Brain microvascular endothelial cell (primary cell): ENCODE results near the gene PTPRD.

Source experiments
- DNase-seq: peaks from one replicate; pipeline ENCODE4 v3.0.0-alpha.2; 2020
- H3K27ac ChIP-seq: fragments of 250-450 bp; sonication (Bioruptor Pico); 2 replicates; pipeline ENCODE4 v1.5.1; 2020; ENCODE audit warnings: mild to moderate bottlenecking, moderate library complexity
- H3K27me3 ChIP-seq: fragments of 250-450 bp; sonication (Bioruptor Pico); replicated peaks from 2 replicates; pipeline ENCODE4 v1.5.1; 2020; ENCODE audit warnings: mild to moderate bottlenecking
- H3K36me3 ChIP-seq: fragments of 250-450 bp; sonication (Bioruptor Pico); replicated peaks from 2 replicates; pipeline ENCODE4 v1.5.1; 2020; ENCODE audit warnings: mild to moderate bottlenecking
- H3K4me3 ChIP-seq: 2 replicates; pipeline ENCODE4 v1.5.1; 2011; ENCODE audit warnings: low read depth, mild to moderate bottlenecking, control low read depth, low read length, moderate library complexity
- CTCF ChIP-seq: IDR thresholded peaks from 2 replicates; pipeline ENCODE4 v1.5.1; 2011; ENCODE audit warnings: low read depth, mild to moderate bottlenecking, moderate library complexity, low read length, control low read depth, inconsistent platforms; ENCODE audit errors: missing control alignments
- in situ Hi-C: cut with HindIII; loops from 2 replicates; pipeline ENCODE4 v1.10.0; 2017; ENCODE audit warnings: low sequenced_read_pairs, low pct_ligation_motif_present

The PTPRD gene

GRCh38 chr9:8364026-8364752, 2248.6 kb downstream of the PTPRD start:
- in situ Hi-C loops, result no loop called here
- H3K27ac ChIP-seq, result no peak overlapping the region
- no peaks in the 10 kb centered on the region for H3K36me3 ChIP-seq
- no peak overlapping the region for H3K4me3 ChIP-seq
- no peak for TF ChIP-seq CTCF
- no peak for DNase-seq
- H3K27me3 ChIP-seq, result no peaks in the 10 kb centered on the region

GRCh38 chr9:8362250-8362649, 2250.6 kb downstream of the PTPRD start:
- in situ Hi-C loops, result no loop called here
- H3K4me3 ChIP-seq, result no peak overlapping the region
- DNase-seq, result no peak
- TF ChIP-seq CTCF, result no peak
- H3K27ac ChIP-seq, result no peak overlapping the region
- H3K36me3 ChIP-seq, result no peaks in the 10 kb centered on the region
- H3K27me3 ChIP-seq, result no peaks in the 10 kb centered on the region

- in situ Hi-C loops, result no loop called here
- TF ChIP-seq CTCF, result no peak
- Histone ChIP-seq H3K36me3 (no peaks in the 10 kb centered on the region), H3K4me3 (no peak overlapping the region), H3K27me3 (no peaks in the 10 kb centered on the region), H3K27ac (no peak overlapping the region)
- no peak for DNase-seq
These were observed 2251.4 kb downstream of the PTPRD start for GRCh38 chr9:8361364-8361763.

GRCh38 chr9:8356406-8356805, 2256.4 kb downstream of the PTPRD start:
- in situ Hi-C loops, result no loop called here
- Histone ChIP-seq H3K4me3 (no peak overlapping the region), H3K36me3 (no peaks in the 10 kb centered on the region), H3K27ac (no peak overlapping the region), H3K27me3 (no peaks in the 10 kb centered on the region)
- DNase-seq, result no peak
- no peak for TF ChIP-seq CTCF

GRCh38 chr9:8351436-8351835, 2261.4 kb downstream of the PTPRD start:
- no peaks in the 10 kb centered on the region for H3K27me3 ChIP-seq
- no peak for TF ChIP-seq CTCF
- no peaks in the 10 kb centered on the region for H3K36me3 ChIP-seq
- H3K27ac ChIP-seq, result no peak overlapping the region
- in situ Hi-C loops, result no loop called here
- H3K4me3 ChIP-seq, result no peak overlapping the region
- no peak for DNase-seq

- H3K27me3 ChIP-seq, result no peaks in the 10 kb centered on the region
- TF ChIP-seq CTCF, result no peak
These were observed 2262.9 kb downstream of the PTPRD start for GRCh38 chr9:8349901-8350300.

More at GRCh38 chr9:8349901-8350300, 2262.9 kb downstream of the PTPRD start:
- Histone ChIP-seq H3K4me3 (no peak overlapping the region), H3K36me3 (no peaks in the 10 kb centered on the region), H3K27ac (no peak overlapping the region)
- in situ Hi-C loops, result no loop called here
- DNase-seq, result no peak
